Esophagus muscularis mucosa (tissue), 4 donors: Measurements from ENCODE around the gene DDX53. TPM values are rescaled to one million over a fixed set of nuclear protein-coding genes. Genes with fewer than 3 reads are reported as not detected.

Experiments
- DNase-seq: peaks from one replicate; pipeline ENCODE4 v3.0.0-alpha.2; 2017; ENCODE audit errors: extremely low spot score
- H3K27ac ChIP-seq, 4 donors: fragments of 200-600 bp; sonication (generic); replicated peaks in 1 of 4; 1 replicate in 3 of 4; 2 replicates in 1 of 4; pipeline ENCODE4 v1.5.1; 2016 to 2019; ENCODE audit warnings: mild to moderate bottlenecking in 1 of 4
- H3K27me3 ChIP-seq, 4 donors: fragments of 200-600 bp; sonication (generic); one replicate each; pipeline versions ENCODE4 v1.5.1 to v1.6.0; 2016 to 2019
- H3K36me3 ChIP-seq, 4 donors: fragments of 200-600 bp; sonication (generic); one replicate each; pipeline ENCODE4 v1.5.1; 2016 to 2019
- H3K4me1 ChIP-seq, 4 donors: fragments of 200-600 bp; sonication (generic); one replicate each; pipeline ENCODE4 v1.5.1; 2016 to 2019
- H3K4me3 ChIP-seq, 4 donors: fragments of 200-600 bp; sonication (generic); 1 replicate in 2 of 4; 2 replicates in 2 of 4; pipeline ENCODE4 v1.5.1; 2016 to 2019; ENCODE audit warnings: mild to moderate bottlenecking in 4 of 4, moderate library complexity in 1 of 4
- H3K9me3 ChIP-seq, 4 donors: fragments of 200-600 bp; sonication (generic); 1 replicate in 3 of 4; 2 replicates in 1 of 4; pipeline ENCODE4 v1.5.1; 2016 to 2019
- CTCF ChIP-seq, 3 experiments: fragments of 200-600 bp in 2 of 3; fragments of 450-650 bp in 1 of 3; sonication (generic) in 2 of 3; IDR thresholded peaks; one replicate each; pipeline ENCODE4 v1.5.1; 2017 to 2019; ENCODE audit warnings: antibody characterized with exemption in 3 of 3, mild to moderate bottlenecking in 2 of 3, moderate library complexity in 1 of 3
- EP300 ChIP-seq: sonication (generic); formaldehyde crosslinking; IDR thresholded peaks from one replicate; pipeline ENCODE4 v1.6.1; 2017; ENCODE audit warnings: antibody characterized with exemption
- POLR2A ChIP-seq: fragments of 450-650 bp; IDR thresholded peaks from one replicate; pipeline ENCODE4 v1.6.1; 2017; ENCODE audit warnings: antibody characterized with exemption, moderate library complexity, mild to moderate bottlenecking, low read depth
- POLR2AphosphoS5 ChIP-seq, 2 donors: sonication (generic); formaldehyde crosslinking; IDR thresholded peaks; one replicate each; pipeline ENCODE4 v1.6.1; 2017; ENCODE audit warnings: antibody characterized with exemption in 2 of 2
- WGBS: methylation state at CpG from one replicate; pipeline ENCODE4 v1.1.5; 2018; 5-methylcytosine and 5-hydroxymethylcytosine counted together
- intact Hi-C: fragments of 100-400 bp; cut with DNase I; formaldehyde crosslinking; loops from one replicate; pipeline ENCODE4 v1.15.1; 2023
- total RNA-seq, 4 donors: library from RNA; depleted of rRNA; stranded (reverse); fragments of >200 nt; gene quantifications; one replicate each; pipeline versions ENCODE4 v1.1.0 to v1.2.1, GENCODE V29; 2016

The DDX53 gene
- total RNA-seq, 4 donors from 2014 or later: not detected

- 93% methylated on average over 4 of the region's 4 CpGs for WGBS
- H3K27ac ChIP-seq: no peak overlapping the region
- no peaks in the 10 kb centered on the region for H3K4me1 ChIP-seq
- TF ChIP-seq CTCF (IDR thresholded peaks at IDR 0.05) (no peak), EP300 (no peak), POLR2A (no peak), POLR2AphosphoS5 (IDR thresholded peaks at IDR 0.05) (no peak)
- intact Hi-C loops: no loop called here
- H3K4me3 ChIP-seq: no peak overlapping the region
- H3K9me3 ChIP-seq: no peaks in the 10 kb centered on the region
- no peak for DNase-seq
- H3K36me3 ChIP-seq: no peaks in the 10 kb centered on the region
- H3K27me3 ChIP-seq: no peaks in the 10 kb centered on the region
These were observed 25.1 kb upstream of the DDX53 start for GRCh38 chrX:22974616-22975015.

GRCh38 chrX:22975786-22976185 lies 24.0 kb upstream of the DDX53 start:
- H3K36me3 ChIP-seq: no peaks in the 10 kb centered on the region
- 61% methylated on average over 1 of the region's 1 CpG for WGBS
- DNase-seq: no peak
- no peaks in the 10 kb centered on the region for H3K27me3 ChIP-seq
- no peak overlapping the region for H3K4me3 ChIP-seq
- H3K4me1 ChIP-seq: no peaks in the 10 kb centered on the region
- no peaks in the 10 kb centered on the region for H3K9me3 ChIP-seq
- intact Hi-C loops: no loop called here
- no peak overlapping the region for H3K27ac ChIP-seq
- TF ChIP-seq CTCF (IDR thresholded peaks at IDR 0.05) (no peak), POLR2A (no peak), EP300 (no peak), POLR2AphosphoS5 (IDR thresholded peaks at IDR 0.05) (no peak)

- H3K27me3 ChIP-seq: no peaks in the 10 kb centered on the region
- no peak for DNase-seq
- no peaks in the 10 kb centered on the region for H3K4me1 ChIP-seq
- intact Hi-C loops: no loop called here
- H3K36me3 ChIP-seq: no peaks in the 10 kb centered on the region
- no peak overlapping the region for H3K4me3 ChIP-seq
- no peak for TF ChIP-seq CTCF (IDR thresholded peaks at IDR 0.05)
- TF ChIP-seq POLR2AphosphoS5 (IDR thresholded peaks at IDR 0.05): no peak
- no peak for TF ChIP-seq POLR2A
- no peak for TF ChIP-seq EP300
- no peak overlapping the region for H3K27ac ChIP-seq
- H3K9me3 ChIP-seq: no peaks in the 10 kb centered on the region
- WGBS: 94% methylated on average over 2 of the region's 2 CpGs
These were observed 13.8 kb upstream of the DDX53 start for GRCh38 chrX:22985958-22986357.

- Histone ChIP-seq H3K4me3 (no peak overlapping the region), H3K27me3 (no peaks in the 10 kb centered on the region), H3K4me1 (no peaks in the 10 kb centered on the region), H3K36me3 (no peaks in the 10 kb centered on the region), H3K27ac (no peak overlapping the region), H3K9me3 (no peaks in the 10 kb centered on the region)
- intact Hi-C loops: no loop called here
- DNase-seq: no peak
- WGBS: 87% methylated on average over 1 of the region's 1 CpG
- TF ChIP-seq POLR2AphosphoS5 (IDR thresholded peaks at IDR 0.05): no peak
- no peak for TF ChIP-seq EP300
- no peak for TF ChIP-seq CTCF (IDR thresholded peaks at IDR 0.05)
- no peak for TF ChIP-seq POLR2A
These were observed 12.3 kb upstream of the DDX53 start for GRCh38 chrX:22987452-22987851.

GRCh38 chrX:23003116-23003515 lies 3.4 kb downstream of the DDX53 start:
- WGBS: 50% methylated on average over 2 of the region's 2 CpGs
- H3K36me3 ChIP-seq: no peaks in the 10 kb centered on the region
- H3K9me3 ChIP-seq: no peaks in the 10 kb centered on the region
- no peak overlapping the region for H3K4me3 ChIP-seq
- no peak overlapping the region for H3K27ac ChIP-seq
- H3K27me3 ChIP-seq: no peaks in the 10 kb centered on the region
- intact Hi-C loops: loop anchor here (10.0 kb wide), 1 partner anchor 552 kb away; no protein-coding TSS in a partner anchor
- no peak for DNase-seq
- H3K4me1 ChIP-seq: no peaks in the 10 kb centered on the region
- TF ChIP-seq POLR2A (no peak), EP300 (no peak), CTCF (IDR thresholded peaks at IDR 0.05) (no peak), POLR2AphosphoS5 (IDR thresholded peaks at IDR 0.05) (no peak)
